ENCODE data around the gene TXK. TPM values are rescaled to one million over a fixed set of nuclear protein-coding genes. Genes with fewer than 3 reads are reported as not detected.

Gene TXK
- total RNA-seq, 4 donors from 2014 or later: 2.6 to 10.0 (median 6.8) TPM

GRCh38 chr4:48058617-48059530 lies 75.2 kb downstream of the TXK start:
- TF ChIP-seq POLR2A (IDR thresholded peaks at IDR 0.05): no peak
- TF ChIP-seq CTCF (IDR thresholded peaks at IDR 0.05): no peak
- TF ChIP-seq POLR2AphosphoS5 (IDR thresholded peaks at IDR 0.05): no peak
- TF ChIP-seq EP300 (IDR thresholded peaks at IDR 0.05; ENCODE audit: low read depth): no peak
- in situ Hi-C loops (cut with MboI; ENCODE audit: low pct_ligation_motif_present in 1 of 4, low pct_unique_long_range_greater_than_20kb in 1 of 4, low sequenced_read_pairs in 3 of 4) (no loop called here), intact Hi-C loops (cut with DNase I; ENCODE audit: low total_unique reads) (no loop called here)
- Histone ChIP-seq H3K36me3 (no peaks in the 10 kb centered on the region), H3K27me3 (no peaks in the 10 kb centered on the region), H3K4me1 (no peaks in the 10 kb centered on the region), H3K27ac (no peak overlapping the region), H3K4me3 (no peak overlapping the region), H3K9me3 (no peaks in the 10 kb centered on the region)
- no peak for DNase-seq
- 62 to 74% methylated on average over 2 to 5 of the region's 5 CpGs for WGBS, 2 donors (ENCODE audit: low coverage in 1 of 2)

GRCh38 chr4:48051078-48051477 lies 83.0 kb downstream of the TXK start:
- Histone ChIP-seq H3K27ac (no peak overlapping the region), H3K27me3 (peaks cover 9% of the 10 kb centered on the region), H3K4me3 (no peak overlapping the region), H3K4me1 (peaks cover 0 to 17% (median 10%) of the 10 kb centered on the region in 4 donors), H3K9me3 (no peaks in the 10 kb centered on the region), H3K36me3 (no peaks in the 10 kb centered on the region)
- WGBS, 2 donors (ENCODE audit: low coverage in 1 of 2): 88% methylated on average over 1 of the region's 1 CpG; no CpG with 5 or more reads in 1 of the 2 donors
- in situ Hi-C loops (cut with MboI; ENCODE audit: low pct_ligation_motif_present in 1 of 4, low pct_unique_long_range_greater_than_20kb in 1 of 4, low sequenced_read_pairs in 3 of 4) (no loop called here), intact Hi-C loops (cut with DNase I; ENCODE audit: low total_unique reads) (no loop called here)
- DNase-seq: no peak
- TF ChIP-seq CTCF (IDR thresholded peaks at IDR 0.05) (no peak), POLR2A (IDR thresholded peaks at IDR 0.05) (no peak), EP300 (IDR thresholded peaks at IDR 0.05; ENCODE audit: low read depth) (no peak), POLR2AphosphoS5 (IDR thresholded peaks at IDR 0.05) (no peak)

DNA sequence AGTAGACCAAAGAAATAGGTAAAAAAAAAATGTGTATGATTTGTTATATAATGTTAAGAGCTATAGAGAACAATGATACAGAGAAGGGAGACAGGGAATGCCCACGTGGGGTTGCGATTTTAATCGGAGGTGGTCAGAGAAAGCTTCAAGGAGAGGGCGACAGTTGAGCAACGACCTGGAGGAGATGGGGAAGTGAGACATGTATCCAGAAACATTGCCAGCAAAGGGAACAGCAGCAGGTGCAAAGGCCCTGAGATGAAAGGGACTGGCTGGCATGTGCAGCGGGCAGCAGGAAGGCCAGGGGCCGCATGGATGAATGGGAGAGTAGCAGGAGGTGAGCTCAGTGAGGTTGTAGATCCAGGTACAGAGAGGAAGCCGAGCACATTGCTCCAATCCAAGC lies 84.6 kb downstream of the TXK start:
- no peak for DNase-seq
- Histone ChIP-seq H3K4me1 (peaks cover 0 to 17% (median 10%) of the 10 kb centered on the region in 4 donors), H3K4me3 (no peak overlapping the region), H3K27me3 (peaks cover 16% of the 10 kb centered on the region), H3K27ac (no peak overlapping the region), H3K9me3 (no peaks in the 10 kb centered on the region), H3K36me3 (no peaks in the 10 kb centered on the region)
- in situ Hi-C loops (cut with MboI; ENCODE audit: low pct_ligation_motif_present in 1 of 4, low pct_unique_long_range_greater_than_20kb in 1 of 4, low sequenced_read_pairs in 3 of 4) (no loop called here), intact Hi-C loops (cut with DNase I; ENCODE audit: low total_unique reads) (no loop called here)
- WGBS, 2 donors (ENCODE audit: low coverage in 1 of 2): 74 to 85% methylated on average over 8 of the region's 8 CpGs
- no peak for TF ChIP-seq POLR2AphosphoS5 (IDR thresholded peaks at IDR 0.05)

GRCh38 chr4:48047896-48048295 lies 86.2 kb downstream of the TXK start:
- Histone ChIP-seq H3K27ac (no peak overlapping the region), H3K27me3 (peaks cover 16% of the 10 kb centered on the region), H3K4me1 (peaks cover 0 to 18% (median 11%) of the 10 kb centered on the region in 4 donors), H3K36me3 (no peaks in the 10 kb centered on the region), H3K9me3 (no peaks in the 10 kb centered on the region), H3K4me3 (no peak overlapping the region)
- intact Hi-C loops (cut with DNase I; ENCODE audit: low total_unique reads) (no loop called here), in situ Hi-C loops (cut with MboI; ENCODE audit: low pct_ligation_motif_present in 1 of 4, low pct_unique_long_range_greater_than_20kb in 1 of 4, low sequenced_read_pairs in 3 of 4) (no loop called here)
- 50% methylated on average over 1 of the region's 1 CpG; no CpG with 5 or more reads in 1 of the 2 donors for WGBS, 2 donors (ENCODE audit: low coverage in 1 of 2)
- TF ChIP-seq POLR2A (IDR thresholded peaks at IDR 0.05) (no peak), EP300 (IDR thresholded peaks at IDR 0.05; ENCODE audit: low read depth) (no peak), POLR2AphosphoS5 (IDR thresholded peaks at IDR 0.05) (no peak), CTCF (IDR thresholded peaks at IDR 0.05) (no peak)
- peak; percentile 23 for DNase-seq
